Astrocyte (in vitro differentiated cells and primary cell): ENCODE results near the gene SMIM5. TPM values are rescaled to one million over a fixed set of nuclear protein-coding genes. Genes with fewer than 3 reads are reported as not detected.
"Not testable (repeated sequence)": the region's sequence is repeated elsewhere in the genome, so short reads cannot be mapped to it uniquely, and the experiment has no call there.

ENCODE experiments used
- DNase-seq: peaks from one replicate; pipeline ENCODE4 v3.0.0-alpha.2; 2010; ENCODE audit warnings: low read depth
- FAIRE-seq: peaks from 2 replicates; lab custom pipeline; 2011; peaks lifted over from hg19 to GRCh38; lab: Jason Lieb, UNC
- H2AFZ ChIP-seq: 2 replicates; pipeline ENCODE4 v1.6.0; 2012; ENCODE audit warnings: low read depth, low read length, inconsistent platforms
- H3K27ac ChIP-seq: 2 replicates; pipeline ENCODE4 v1.5.1; 2011; ENCODE audit warnings: low read depth, low read length, inconsistent platforms
- H3K27me3 ChIP-seq: 2 replicates; pipeline ENCODE4 v1.6.0; 2011; ENCODE audit warnings: low read length, inconsistent platforms; ENCODE audit not compliant: insufficient read depth
- H3K36me3 ChIP-seq: 2 replicates; pipeline ENCODE4 v1.5.1; 2011; ENCODE audit warnings: low read length, inconsistent platforms; ENCODE audit not compliant: insufficient read depth
- H3K4me1 ChIP-seq: 2 replicates; pipeline ENCODE4 v1.5.1; 2011; ENCODE audit warnings: low read length, inconsistent platforms; ENCODE audit not compliant: insufficient read depth
- H3K4me2 ChIP-seq: 2 replicates; pipeline ENCODE4 v1.6.0; 2012; ENCODE audit warnings: low read length, inconsistent platforms
- H3K4me3 ChIP-seq: 2 replicates; pipeline ENCODE4 v1.5.1; 2011; ENCODE audit warnings: low read depth, mild to moderate bottlenecking, low read length, inconsistent platforms; ENCODE audit not compliant: insufficient read depth
- H3K79me2 ChIP-seq: 2 replicates; pipeline ENCODE4 v1.6.0; 2012; ENCODE audit warnings: mild to moderate bottlenecking, low read length, inconsistent platforms; ENCODE audit not compliant: insufficient read depth
- H3K9ac ChIP-seq: 2 replicates; pipeline ENCODE4 v1.6.0; 2012; ENCODE audit warnings: mild to moderate bottlenecking, low read length, inconsistent platforms
- H3K9me3 ChIP-seq: 2 replicates; pipeline ENCODE4 v1.5.1; 2012; ENCODE audit warnings: low read depth, mild to moderate bottlenecking, low read length, inconsistent platforms; ENCODE audit not compliant: insufficient read depth
- H4K20me1 ChIP-seq: 2 replicates; pipeline ENCODE4 v1.6.0; 2012; ENCODE audit warnings: low read length, inconsistent platforms; ENCODE audit not compliant: insufficient read depth
- H3K27ac Mint-ChIP-seq: one replicate; pipeline ENCODE4 v1.8.0; 2021; ENCODE audit warnings: mild to moderate bottlenecking, mixed read lengths; ENCODE audit not compliant: unreplicated experiment
- H3K27me3 Mint-ChIP-seq: one replicate; pipeline ENCODE4 v1.8.0; 2021; ENCODE audit warnings: low read depth, mixed read lengths; ENCODE audit not compliant: unreplicated experiment
- H3K36me3 Mint-ChIP-seq: one replicate; pipeline ENCODE4 v1.8.0; 2021; ENCODE audit warnings: low read depth, mixed read lengths; ENCODE audit not compliant: unreplicated experiment
- H3K4me1 Mint-ChIP-seq: one replicate; pipeline ENCODE4 v1.8.0; 2021; ENCODE audit warnings: low read depth, mixed read lengths; ENCODE audit not compliant: unreplicated experiment
- H3K4me3 Mint-ChIP-seq: one replicate; pipeline ENCODE4 v1.8.0; 2021; ENCODE audit warnings: mild to moderate bottlenecking, moderate library complexity, mixed read lengths; ENCODE audit not compliant: unreplicated experiment
- H3K9me3 Mint-ChIP-seq: one replicate; pipeline ENCODE4 v1.8.0; 2021; ENCODE audit warnings: mild to moderate bottlenecking, mixed read lengths; ENCODE audit not compliant: unreplicated experiment
- CTCF ChIP-seq: IDR thresholded peaks from 2 replicates; pipeline ENCODE4 v1.5.1; 2011; ENCODE audit warnings: low read depth, mild to moderate bottlenecking, inconsistent platforms, low read length, moderate library complexity; ENCODE audit not compliant: insufficient read depth
- EZH2 ChIP-seq: IDR thresholded peaks from 2 replicates; pipeline ENCODE4 v1.6.1; 2012; ENCODE audit warnings: mild to moderate bottlenecking, low read length, inconsistent platforms; ENCODE audit not compliant: insufficient read depth
- total RNA-seq: library from RNA; stranded (reverse); gene quantifications from 2 replicates; pipeline ENCODE4 v1.2.1, GENCODE V29; 2021

Gene SMIM5
- total RNA-seq, 1 donor from 2014 or later: 0.07 TPM

- no peak overlapping the region for H3K27ac ChIP-seq
- H3K4me2 ChIP-seq: no peak overlapping the region
- no peaks in the 10 kb centered on the region for H3K36me3 ChIP-seq
- Mint-ChIP-seq H3K27ac (no peak overlapping the region), H3K4me1 (peaks cover 6% of the 10 kb centered on the region), H3K9me3 (no peaks in the 10 kb centered on the region), H3K4me3 (no peak overlapping the region), H3K27me3 (no peaks in the 10 kb centered on the region), H3K36me3 (peaks cover 11% of the 10 kb centered on the region)
- DNase-seq (no peak), FAIRE-seq (no peak)
- H2AFZ ChIP-seq: no peak overlapping the region
- H3K9me3 ChIP-seq: no peaks in the 10 kb centered on the region
- H3K27me3 ChIP-seq: no peaks in the 10 kb centered on the region
- peaks cover 7% of the 10 kb centered on the region for H4K20me1 ChIP-seq
- no peak overlapping the region for H3K9ac ChIP-seq
- H3K79me2 ChIP-seq: no peaks in the 10 kb centered on the region
- H3K4me3 ChIP-seq: no peak overlapping the region
- no peak for TF ChIP-seq EZH2
- TF ChIP-seq CTCF: no peak
- peaks cover 13% of the 10 kb centered on the region for H3K4me1 ChIP-seq
Observed at GRCh38 chr17:75637143-75637538, 3.9 kb downstream of the SMIM5 start.

GRCh38 chr17:75637551-75637950 lies 4.3 kb downstream of the SMIM5 start:
- no peak for FAIRE-seq
- Mint-ChIP-seq H3K36me3 (peaks cover 13% of the 10 kb centered on the region), H3K9me3 (no peaks in the 10 kb centered on the region), H3K27ac (no peak overlapping the region), H3K27me3 (no peaks in the 10 kb centered on the region), H3K4me1 (peaks cover 6% of the 10 kb centered on the region), H3K4me3 (no peak overlapping the region)
- Histone ChIP-seq H3K27ac (no peak overlapping the region), H3K27me3 (no peaks in the 10 kb centered on the region), H3K79me2 (no peaks in the 10 kb centered on the region), H3K4me2 (no peak overlapping the region), H3K4me1 (peaks cover 13% of the 10 kb centered on the region), H4K20me1 (peaks cover 7% of the 10 kb centered on the region), H3K36me3 (no peaks in the 10 kb centered on the region), H3K9me3 (no peaks in the 10 kb centered on the region), H2AFZ (no peak overlapping the region), H3K4me3 (no peak overlapping the region), H3K9ac (no peak overlapping the region)
- DNase-seq: no peak
- TF ChIP-seq EZH2: no peak
- TF ChIP-seq CTCF: no peak

GRCh38 chr17:75638039-75638438 lies 4.8 kb downstream of the SMIM5 start:
- not testable (repeated sequence) for H3K4me3 ChIP-seq, H3K4me1 Mint-ChIP-seq, FAIRE-seq, H2AFZ ChIP-seq, H3K27me3 ChIP-seq, DNase-seq, H3K27me3 Mint-ChIP-seq, H3K9me3 Mint-ChIP-seq, H3K4me2 ChIP-seq, H3K4me3 Mint-ChIP-seq, H3K27ac Mint-ChIP-seq, H3K9ac ChIP-seq, H3K36me3 ChIP-seq, H3K79me2 ChIP-seq, H3K9me3 ChIP-seq, H3K27ac ChIP-seq, H4K20me1 ChIP-seq
- H3K4me1 ChIP-seq: peaks cover 12% of the 10 kb centered on the region
- peaks cover 16% of the 10 kb centered on the region for H3K36me3 Mint-ChIP-seq
